ENCODE measurements around the gene YTHDF1. TPM values are rescaled to one million over a fixed set of nuclear protein-coding genes. Genes with fewer than 3 reads are reported as not detected.

Gene YTHDF1
- total and polyA plus RNA-seq, 2 donors (not counting 1 experiment from before 2014, with no cell fraction given): 25.3 to 40.5 TPM

DNA sequence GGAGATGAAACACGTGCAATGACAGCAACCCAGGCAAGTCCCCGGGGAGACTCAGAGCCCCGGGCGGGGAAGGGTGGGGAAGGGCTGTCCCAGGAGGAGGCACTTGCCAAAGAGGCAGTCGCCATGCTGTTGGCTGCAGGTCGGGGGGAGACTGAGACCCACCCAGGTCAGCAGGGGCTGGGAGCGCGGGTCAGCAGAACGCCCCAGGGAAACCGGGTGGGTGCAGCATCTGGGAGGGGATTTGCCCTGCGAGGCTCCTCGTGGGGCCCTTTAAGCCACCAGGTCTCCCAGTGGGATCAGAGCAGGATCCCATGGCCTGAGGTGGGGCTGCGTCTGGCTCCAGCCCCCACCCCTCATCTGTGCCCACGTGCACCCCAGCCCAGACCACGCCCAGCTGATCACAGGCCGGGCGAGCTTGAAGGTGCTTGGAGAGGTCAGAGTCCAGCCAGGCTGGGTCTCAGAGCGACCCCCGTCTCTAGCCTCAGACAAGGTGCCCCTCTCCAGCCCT, 65.5 kb downstream of the YTHDF1 start:
- no peak for TF ChIP-seq EZH2 (IDR thresholded peaks at IDR 0.05; ENCODE audit: borderline replicate concordance, insufficient read depth, low read depth, low read length, poor library complexity, severe bottlenecking)
- TF ChIP-seq, protein P1, sequence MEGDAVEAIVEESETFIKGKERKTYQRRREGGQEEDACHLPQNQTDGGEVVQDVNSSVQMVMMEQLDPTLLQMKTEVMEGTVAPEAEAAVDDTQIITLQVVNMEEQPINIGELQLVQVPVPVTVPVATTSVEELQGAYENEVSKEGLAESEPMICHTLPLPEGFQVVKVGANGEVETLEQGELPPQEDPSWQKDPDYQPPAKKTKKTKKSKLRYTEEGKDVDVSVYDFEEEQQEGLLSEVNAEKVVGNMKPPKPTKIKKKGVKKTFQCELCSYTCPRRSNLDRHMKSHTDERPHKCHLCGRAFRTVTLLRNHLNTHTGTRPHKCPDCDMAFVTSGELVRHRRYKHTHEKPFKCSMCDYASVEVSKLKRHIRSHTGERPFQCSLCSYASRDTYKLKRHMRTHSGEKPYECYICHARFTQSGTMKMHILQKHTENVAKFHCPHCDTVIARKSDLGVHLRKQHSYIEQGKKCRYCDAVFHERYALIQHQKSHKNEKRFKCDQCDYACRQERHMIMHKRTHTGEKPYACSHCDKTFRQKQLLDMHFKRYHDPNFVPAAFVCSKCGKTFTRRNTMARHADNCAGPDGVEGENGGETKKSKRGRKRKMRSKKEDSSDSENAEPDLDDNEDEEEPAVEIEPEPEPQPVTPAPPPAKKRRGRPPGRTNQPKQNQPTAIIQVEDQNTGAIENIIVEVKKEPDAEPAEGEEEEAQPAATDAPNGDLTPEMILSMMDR (IDR thresholded peaks at IDR 0.05): no peak
- CTCF ChIA-PET: no interaction called here

DNA sequence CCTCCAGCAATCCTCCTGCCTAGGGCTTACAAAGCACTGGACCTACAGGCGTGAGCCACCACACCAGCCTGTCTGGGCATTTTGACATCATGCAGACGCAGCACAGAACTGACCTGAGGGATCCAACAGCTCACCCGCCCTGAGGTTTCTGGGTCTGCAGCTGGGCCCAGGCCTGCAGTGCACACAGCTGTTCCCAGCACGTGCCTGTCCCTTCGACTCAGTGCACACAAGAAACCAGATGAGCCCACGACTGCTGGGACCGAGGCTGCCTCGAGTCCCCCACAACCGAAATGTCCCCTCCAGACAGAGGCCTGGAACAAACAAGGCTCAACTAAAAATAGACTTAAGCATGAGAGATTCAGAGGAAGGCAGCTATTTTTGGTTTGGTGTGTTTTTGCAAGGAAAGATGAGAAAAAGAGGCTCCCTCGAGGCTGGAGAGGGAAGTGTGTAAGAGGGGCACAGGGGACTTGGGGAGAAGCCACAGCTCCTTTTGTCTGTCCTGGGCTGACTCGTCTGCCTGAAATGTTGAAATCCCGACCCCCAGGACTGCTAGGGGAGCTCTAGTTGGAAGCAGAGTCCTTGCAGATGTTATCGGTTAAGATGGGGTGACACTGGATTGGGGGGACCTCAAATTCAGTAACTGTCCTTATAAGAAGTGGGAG, 66.3 kb downstream of the YTHDF1 start:
- H3K27ac ChIP-seq (ENCODE audit: low read length in 2 of 2): no peak overlapping the region
- no peak overlapping the region for H3K4me2 ChIP-seq (replicated peaks; ENCODE audit: low read depth, low read length, poor library complexity, severe bottlenecking)
- intact Hi-C loops (cut with micrococcal nuclease): no loop called here
- POLR2A ChIA-PET: no interaction called here
- no peaks in the 10 kb centered on the region for H3K79me2 ChIP-seq (ENCODE audit: control insufficient read depth, insufficient read depth, low read length)
- no peak overlapping the region for H3K27ac Mint-ChIP-seq
- H3K4me3 ChIP-seq (ENCODE audit: control extremely low read depth in 1 of 5, extremely low read depth in 1 of 5, insufficient read depth in 1 of 5, low read depth in 2 of 5, low read length in 4 of 5): no peak overlapping the region
- no peak for DNase-seq
- no peak overlapping the region for H3K4me3 Mint-ChIP-seq
- H2AFZ ChIP-seq (ENCODE audit: insufficient read depth, low read depth, low read length, poor library complexity, severe bottlenecking): no peak overlapping the region
- CTCF ChIA-PET: no interaction called here
- H3K27me3 ChIP-seq (replicated peaks in 1 of 4; ENCODE audit: control extremely low read depth in 1 of 4, control insufficient read depth in 3 of 4, insufficient read depth in 4 of 4, low read length in 3 of 4): peaks cover 0 to 54% (median 11%) of the 10 kb centered on the region in 4 experiments
- no peak overlapping the region for H3K9ac ChIP-seq (ENCODE audit: low read length)
- no peaks in the 10 kb centered on the region for H4K20me1 ChIP-seq (ENCODE audit: control insufficient read depth, insufficient read depth, low read length, poor library complexity, severe bottlenecking)
- peaks cover 8% of the 10 kb centered on the region for H3K9me3 Mint-ChIP-seq (ENCODE audit: insufficient read depth)
- ATAC-seq (ENCODE audit: low read depth): no peak
- peaks cover 0 to 24% (median 11%) of the 10 kb centered on the region in 3 donors for H3K9me3 ChIP-seq (ENCODE audit: control extremely low read depth in 1 of 3, control insufficient read depth in 2 of 3, insufficient read depth in 1 of 3, low read length in 2 of 3)
- TF ChIP-seq, protein P1 (IDR thresholded peaks at IDR 0.05): no peak
- no peak for TF ChIP-seq EZH2 (IDR thresholded peaks at IDR 0.05; ENCODE audit: borderline replicate concordance, insufficient read depth, low read depth, low read length, poor library complexity, severe bottlenecking)
- peaks cover 35% of the 10 kb centered on the region for H3K27me3 Mint-ChIP-seq
- H3K4me1 Mint-ChIP-seq: no peaks in the 10 kb centered on the region
- no peaks in the 10 kb centered on the region for H3K36me3 ChIP-seq (replicated peaks in 1 of 2; ENCODE audit: control extremely low read depth in 1 of 2, control insufficient read depth in 1 of 2, extremely low read depth in 1 of 2, insufficient read depth in 2 of 2, low read length in 1 of 2)
- H3K4me1 ChIP-seq (ENCODE audit: control insufficient read depth in 2 of 2, insufficient read depth in 2 of 2, low read length in 2 of 2): peaks cover 0 to 3% of the 10 kb centered on the region in 2 donors
- WGBS (ENCODE audit: insufficient coverage): 13% methylated on average over 11 of the region's 13 CpGs

More for the DNA sequence above, 65.5 kb downstream of the YTHDF1 start:
- Mint-ChIP-seq H3K27me3 (peaks cover 35% of the 10 kb centered on the region), H3K4me1 (no peaks in the 10 kb centered on the region), H3K27ac (no peak overlapping the region), H3K4me3 (no peak overlapping the region), H3K9me3 (ENCODE audit: insufficient read depth) (peaks cover 8% of the 10 kb centered on the region)
- Histone ChIP-seq H3K9ac (ENCODE audit: low read length) (no peak overlapping the region), H2AFZ (ENCODE audit: insufficient read depth, low read depth, low read length, poor library complexity, severe bottlenecking) (no peak overlapping the region), H3K27me3 (replicated peaks in 1 of 4; ENCODE audit: control extremely low read depth in 1 of 4, control insufficient read depth in 3 of 4, insufficient read depth in 4 of 4, low read length in 3 of 4) (peaks cover 0 to 57% (median 11%) of the 10 kb centered on the region in 4 experiments), H4K20me1 (ENCODE audit: control insufficient read depth, insufficient read depth, low read length, poor library complexity, severe bottlenecking) (no peaks in the 10 kb centered on the region), H3K79me2 (ENCODE audit: control insufficient read depth, insufficient read depth, low read length) (no peaks in the 10 kb centered on the region), H3K4me2 (replicated peaks; ENCODE audit: low read depth, low read length, poor library complexity, severe bottlenecking) (no peak overlapping the region), H3K36me3 (replicated peaks in 1 of 2; ENCODE audit: control extremely low read depth in 1 of 2, control insufficient read depth in 1 of 2, extremely low read depth in 1 of 2, insufficient read depth in 2 of 2, low read length in 1 of 2) (no peaks in the 10 kb centered on the region), H3K9me3 (ENCODE audit: control extremely low read depth in 1 of 3, control insufficient read depth in 2 of 3, insufficient read depth in 1 of 3, low read length in 2 of 3) (peaks cover 0 to 24% (median 11%) of the 10 kb centered on the region in 3 donors), H3K4me1 (ENCODE audit: control insufficient read depth in 2 of 2, insufficient read depth in 2 of 2, low read length in 2 of 2) (peaks cover 0 to 3% of the 10 kb centered on the region in 2 donors), H3K27ac (ENCODE audit: low read length in 2 of 2) (no peak overlapping the region), H3K4me3 (ENCODE audit: control extremely low read depth in 1 of 5, extremely low read depth in 1 of 5, insufficient read depth in 1 of 5, low read depth in 2 of 5, low read length in 4 of 5) (no peak overlapping the region)
- ATAC-seq (ENCODE audit: low read depth) (no peak), DNase-seq (no peak)
- POLR2A ChIA-PET: no interaction called here
- WGBS (ENCODE audit: insufficient coverage): 37% methylated on average over 16 of the region's 19 CpGs
- intact Hi-C loops (cut with micrococcal nuclease): no loop called here
